Left lung (tissue), 10 donors: ENCODE data around the gene ENGASE. TPM values are rescaled to one million over a fixed set of nuclear protein-coding genes. Genes with fewer than 3 reads are reported as not detected.

Experiments used
- ATAC-seq: fragments of 200-7000 bp; cut with Tn5 transposase; one replicate; pipeline ENCODE4 v1.9.1; 2020; ENCODE audit warnings: moderate library complexity
- DNase-seq, 4 donors: peaks; one replicate each; pipeline ENCODE4 v3.0.0-alpha.2; 2013 to 2020
- H3K27ac ChIP-seq, 2 donors: fragments of 200-600 bp; sonication (generic) in 1 of 2; one replicate each; pipeline versions ENCODE4 v1.5.0 to v1.8.0; 2020 to 2021
- H3K27me3 ChIP-seq, 2 donors: fragments of 200-600 bp; sonication (generic) in 1 of 2; one replicate each; pipeline versions ENCODE4 v1.5.0 to v1.8.0; 2020 to 2021
- H3K36me3 ChIP-seq, 2 donors: fragments of 200-600 bp; sonication (generic) in 1 of 2; one replicate each; pipeline versions ENCODE4 v1.5.0 to v1.8.0; 2020 to 2021
- H3K4me1 ChIP-seq, 2 donors: fragments of 200-600 bp; one replicate each; pipeline ENCODE4 v1.8.0; 2021
- H3K4me3 ChIP-seq, 2 donors: fragments of 200-600 bp; sonication (generic) in 1 of 2; one replicate each; pipeline versions ENCODE4 v1.5.0 to v1.8.0; 2020 to 2021; ENCODE audit warnings: mild to moderate bottlenecking in 1 of 2
- H3K9me3 ChIP-seq, 2 donors: fragments of 200-600 bp; sonication (generic) in 1 of 2; one replicate each; pipeline versions ENCODE4 v1.5.0 to v1.8.0; 2020 to 2021
- intact Hi-C, 2 donors: fragments of 100-400 bp; cut with DNase I; formaldehyde crosslinking; loops; one replicate each; pipeline versions ENCODE4 v1.11.2 to v1.14.2; 2022
- polyA plus RNA-seq, 6 donors: library from polyadenylated mRNA; unstranded; fragments of 120-200 nt; gene quantifications; one replicate each; pipeline ENCODE4 v1.2.1, GENCODE V29; 2013; ENCODE audit not compliant: insufficient read length in 6 of 6
- total RNA-seq, 2 donors: library from RNA; stranded (reverse); fragmentation: NEBNext Ultra II Directional; extraction: Animal tissue kit (Norgen Biotek cat#: 25700); gene quantifications; one replicate each; pipeline ENCODE4 v1.2.1, GENCODE V29; 2021
- TF ChIP-seq, protein P1 (sequence below), 2 donors: fragments of 200-600 bp; sonication (generic) in 1 of 2; IDR thresholded peaks; one replicate each; pipeline versions ENCODE4 v1.5.0 to v1.8.0; 2021; ENCODE audit warnings: antibody characterized with exemption in 2 of 2
- donor health status: DM: no; HTN: yes; CAD: no.
- donor health status: DM: no; HTN: no; CAD: no.

ENGASE gene
- total and polyA plus RNA-seq, 8 donors = 25.1 to 50.2 (median 35.2) TPM

GRCh38 chr17:79039886-79040285 lies 34.7 kb upstream of the ENGASE start:
- DNase-seq (no peak), ATAC-seq (no peak)
- Histone ChIP-seq H3K4me3 (no peak overlapping the region), H3K27me3 (no peaks in the 10 kb centered on the region), H3K9me3 (no peaks in the 10 kb centered on the region), H3K4me1 (peaks cover 3 to 41% of the 10 kb centered on the region in 2 donors), H3K36me3 (no peaks in the 10 kb centered on the region), H3K27ac (no peak overlapping the region)
- TF ChIP-seq, protein P1, sequence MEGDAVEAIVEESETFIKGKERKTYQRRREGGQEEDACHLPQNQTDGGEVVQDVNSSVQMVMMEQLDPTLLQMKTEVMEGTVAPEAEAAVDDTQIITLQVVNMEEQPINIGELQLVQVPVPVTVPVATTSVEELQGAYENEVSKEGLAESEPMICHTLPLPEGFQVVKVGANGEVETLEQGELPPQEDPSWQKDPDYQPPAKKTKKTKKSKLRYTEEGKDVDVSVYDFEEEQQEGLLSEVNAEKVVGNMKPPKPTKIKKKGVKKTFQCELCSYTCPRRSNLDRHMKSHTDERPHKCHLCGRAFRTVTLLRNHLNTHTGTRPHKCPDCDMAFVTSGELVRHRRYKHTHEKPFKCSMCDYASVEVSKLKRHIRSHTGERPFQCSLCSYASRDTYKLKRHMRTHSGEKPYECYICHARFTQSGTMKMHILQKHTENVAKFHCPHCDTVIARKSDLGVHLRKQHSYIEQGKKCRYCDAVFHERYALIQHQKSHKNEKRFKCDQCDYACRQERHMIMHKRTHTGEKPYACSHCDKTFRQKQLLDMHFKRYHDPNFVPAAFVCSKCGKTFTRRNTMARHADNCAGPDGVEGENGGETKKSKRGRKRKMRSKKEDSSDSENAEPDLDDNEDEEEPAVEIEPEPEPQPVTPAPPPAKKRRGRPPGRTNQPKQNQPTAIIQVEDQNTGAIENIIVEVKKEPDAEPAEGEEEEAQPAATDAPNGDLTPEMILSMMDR (IDR thresholded peaks at IDR 0.05) = no peak
- intact Hi-C loops = no loop called here

DNA sequence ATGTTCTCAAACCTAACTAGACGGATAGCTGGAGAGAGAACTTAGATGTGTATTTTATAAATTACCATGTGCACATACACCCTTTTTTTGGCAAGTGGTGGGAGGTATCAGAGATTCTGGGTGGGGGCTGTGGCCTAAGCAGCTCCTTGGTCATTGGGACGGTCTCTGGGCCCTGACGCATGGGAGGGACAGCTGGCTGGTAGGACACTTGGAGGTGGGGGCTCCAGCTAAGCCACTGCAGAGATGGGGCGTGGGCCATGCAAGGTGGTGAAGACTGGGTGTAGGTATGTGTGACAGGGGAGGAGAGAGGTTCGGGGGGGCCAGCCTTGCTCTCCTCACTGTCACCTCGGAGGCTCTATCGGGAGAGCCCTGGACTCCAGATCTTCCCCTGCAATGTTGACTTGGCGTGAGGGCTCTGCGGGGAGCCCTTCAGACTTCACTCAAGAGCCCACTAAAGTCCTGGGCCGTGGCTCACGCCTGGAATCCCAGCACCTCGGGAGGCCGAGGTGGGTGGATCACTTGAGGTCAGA lies 33.5 kb upstream of the ENGASE start:
- Histone ChIP-seq H3K4me1 (peaks cover 3 to 42% of the 10 kb centered on the region in 2 donors), H3K27ac (no peak overlapping the region), H3K36me3 (no peaks in the 10 kb centered on the region), H3K27me3 (no peaks in the 10 kb centered on the region), H3K9me3 (no peaks in the 10 kb centered on the region), H3K4me3 (no peak overlapping the region)
- DNase-seq (no peak), ATAC-seq (no peak)
- intact Hi-C loops = no loop called here
- TF ChIP-seq, protein P1 (IDR thresholded peaks at IDR 0.05) = no peak

GRCh38 chr17:79041723-79042420 lies 32.8 kb upstream of the ENGASE start:
- H3K9me3 ChIP-seq = no peaks in the 10 kb centered on the region
- intact Hi-C loops = no loop called here
- ATAC-seq = no peak

DNA sequence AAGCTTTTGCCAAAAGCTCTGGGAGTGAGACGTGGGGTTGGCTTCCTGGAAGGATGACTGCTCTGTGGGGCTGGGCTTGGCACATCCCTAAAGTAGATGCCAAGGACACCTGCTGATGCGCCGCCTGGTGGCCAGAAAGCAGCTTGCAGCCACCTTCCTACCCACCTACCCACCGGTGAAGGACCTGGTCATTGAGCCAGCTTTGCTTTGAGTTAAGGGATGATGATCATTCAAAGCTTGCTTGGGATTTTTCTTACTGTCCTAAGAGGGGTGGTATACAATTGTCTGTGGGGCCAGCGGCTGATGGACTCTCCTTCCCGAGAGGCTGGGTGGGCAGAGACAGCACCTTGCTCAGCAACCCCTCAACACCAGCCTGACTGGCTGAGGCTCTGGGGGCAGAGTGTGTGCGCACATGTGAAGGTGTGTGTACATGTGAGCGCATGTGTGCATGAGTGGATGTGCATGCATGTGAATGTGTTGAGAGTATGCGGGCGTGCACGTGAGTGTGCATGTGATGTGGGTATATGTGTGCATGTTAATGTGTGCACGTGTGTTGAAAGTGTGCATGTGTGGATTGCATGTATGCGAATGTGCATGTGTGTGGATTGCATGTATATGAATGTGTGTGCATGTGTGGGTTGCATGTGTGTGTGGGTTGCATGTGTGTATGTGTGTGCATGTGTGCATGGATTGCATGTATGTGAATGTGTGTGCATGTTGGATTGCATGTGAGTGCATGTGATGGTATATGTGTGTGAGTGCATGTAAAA lies 32.0 kb upstream of the ENGASE start:
- H3K4me3 ChIP-seq = no peak overlapping the region
- no peaks in the 10 kb centered on the region for H3K9me3 ChIP-seq
- no peaks in the 10 kb centered on the region for H3K27me3 ChIP-seq
- peaks cover 0 to 31% of the 10 kb centered on the region in 2 donors for H3K4me1 ChIP-seq
- H3K27ac ChIP-seq = no peak overlapping the region
- intact Hi-C loops = no loop called here
- H3K36me3 ChIP-seq = no peaks in the 10 kb centered on the region
- TF ChIP-seq, protein P1 (IDR thresholded peaks at IDR 0.05) = peak; percentile 61 to 92
- DNase-seq (peak in 2 of 4 donors; percentile 73 to 94), ATAC-seq (peak; percentile 70)

More at GRCh38 chr17:79041723-79042420, 32.8 kb upstream of the ENGASE start:
- Histone ChIP-seq H3K4me1 (peaks cover 1 to 36% of the 10 kb centered on the region in 2 donors), H3K4me3 (no peak overlapping the region), H3K27me3 (no peaks in the 10 kb centered on the region), H3K36me3 (no peaks in the 10 kb centered on the region), H3K27ac (no peak overlapping the region)
- TF ChIP-seq, protein P1 (IDR thresholded peaks at IDR 0.05) = no peak
- peak in 1 of 4 donors; percentile 27 for DNase-seq
